Neutrophil (primary cell): ENCODE data around the gene LAMA3.

Experiments used
- H3K27ac ChIP-seq: fragments of 200-600 bp; sonication (generic); 2 replicates; pipeline ENCODE4 v1.5.1; 2016; ENCODE audit warnings: mild to moderate bottlenecking, moderate library complexity
- H3K27me3 ChIP-seq: fragments of 200-600 bp; sonication (generic); 2 replicates; pipeline ENCODE4 v1.6.0; 2016; ENCODE audit warnings: mild to moderate bottlenecking
- H3K36me3 ChIP-seq: fragments of 200-600 bp; sonication (generic); 2 replicates; pipeline ENCODE4 v1.5.1; 2017
- H3K4me1 ChIP-seq, 2 experiments: fragments of 200-600 bp in 1 of 2; sonication (generic) in 1 of 2; 1 replicate in 1 of 2; 2 replicates in 1 of 2; pipeline versions ENCODE4 v1.5.1 to v1.6.1; 2013 to 2016; ENCODE audit warnings: low read depth in 1 of 2, low read length in 1 of 2, mild to moderate bottlenecking in 1 of 2, moderate library complexity in 1 of 2; ENCODE audit not compliant: control insufficient read depth in 1 of 2, insufficient read depth in 1 of 2
- H3K4me3 ChIP-seq, 2 experiments: fragments of 200-600 bp in 1 of 2; sonication (generic) in 1 of 2; 1 replicate in 1 of 2; 2 replicates in 1 of 2; pipeline ENCODE4 v1.5.1; 2013 to 2016; ENCODE audit warnings: low read depth in 1 of 2, low read length in 1 of 2, mild to moderate bottlenecking in 1 of 2, moderate library complexity in 1 of 2
- H3K9me3 ChIP-seq: fragments of 200-600 bp; sonication (generic); 2 replicates; pipeline ENCODE4 v1.5.1; 2016
- TF ChIP-seq, protein P1 (sequence below): fragments of 200-600 bp; sonication (generic); IDR thresholded peaks from 2 replicates; pipeline ENCODE4 v1.5.1; 2016; ENCODE audit warnings: antibody characterized with exemption

LAMA3 gene

DNA sequence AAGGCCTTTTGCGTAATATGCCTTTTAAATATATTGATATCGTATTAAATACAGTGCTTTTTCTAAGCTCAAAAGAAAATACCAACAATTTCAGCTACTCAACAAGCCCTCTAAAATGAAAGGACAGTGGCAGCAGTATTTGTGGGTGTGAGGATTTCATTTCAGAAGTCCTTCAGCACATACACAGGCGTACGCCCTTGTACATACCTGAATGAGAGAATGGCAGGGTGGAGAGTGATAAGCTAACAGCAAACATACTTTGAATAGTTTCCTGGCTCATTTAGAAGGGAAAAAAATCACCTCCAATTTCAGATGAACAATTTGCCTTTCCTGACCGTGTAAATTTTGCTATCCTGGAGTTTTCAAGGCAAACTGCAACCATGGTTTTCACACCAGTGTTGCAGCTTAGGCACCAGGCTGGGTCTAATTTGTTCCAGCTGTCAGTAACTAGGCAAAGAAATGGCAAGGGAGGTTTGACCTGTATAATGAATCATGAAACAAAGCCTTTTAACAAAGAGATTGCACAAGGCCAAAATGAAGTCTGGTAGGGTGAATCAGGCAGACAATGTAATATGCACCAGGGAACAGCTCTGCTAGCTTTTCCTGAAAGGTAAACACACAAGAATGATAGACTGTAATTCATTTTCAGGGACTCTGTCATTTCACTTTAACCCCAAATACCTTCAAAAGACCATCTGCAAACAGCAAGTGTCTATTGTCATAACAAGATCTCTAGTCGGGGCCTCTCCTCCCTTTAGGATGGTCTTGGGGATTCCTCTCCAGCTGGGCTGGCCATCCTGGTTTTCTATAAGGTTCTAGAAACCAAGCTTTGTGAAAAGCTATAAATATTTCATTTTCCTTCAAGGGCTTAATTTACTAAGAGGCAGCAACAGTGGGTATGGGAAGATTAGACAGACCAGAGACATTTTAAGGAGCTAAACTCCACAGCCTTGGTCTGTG is 38.0 kb upstream of the LAMA3 start:
- Histone ChIP-seq H3K27ac (no peak overlapping the region), H3K27me3 (peaks cover 29% of the 10 kb centered on the region), H3K4me1 (no peaks in the 10 kb centered on the region), H3K36me3 (no peaks in the 10 kb centered on the region), H3K9me3 (no peaks in the 10 kb centered on the region), H3K4me3 (no peak overlapping the region)
- TF ChIP-seq, protein P1, sequence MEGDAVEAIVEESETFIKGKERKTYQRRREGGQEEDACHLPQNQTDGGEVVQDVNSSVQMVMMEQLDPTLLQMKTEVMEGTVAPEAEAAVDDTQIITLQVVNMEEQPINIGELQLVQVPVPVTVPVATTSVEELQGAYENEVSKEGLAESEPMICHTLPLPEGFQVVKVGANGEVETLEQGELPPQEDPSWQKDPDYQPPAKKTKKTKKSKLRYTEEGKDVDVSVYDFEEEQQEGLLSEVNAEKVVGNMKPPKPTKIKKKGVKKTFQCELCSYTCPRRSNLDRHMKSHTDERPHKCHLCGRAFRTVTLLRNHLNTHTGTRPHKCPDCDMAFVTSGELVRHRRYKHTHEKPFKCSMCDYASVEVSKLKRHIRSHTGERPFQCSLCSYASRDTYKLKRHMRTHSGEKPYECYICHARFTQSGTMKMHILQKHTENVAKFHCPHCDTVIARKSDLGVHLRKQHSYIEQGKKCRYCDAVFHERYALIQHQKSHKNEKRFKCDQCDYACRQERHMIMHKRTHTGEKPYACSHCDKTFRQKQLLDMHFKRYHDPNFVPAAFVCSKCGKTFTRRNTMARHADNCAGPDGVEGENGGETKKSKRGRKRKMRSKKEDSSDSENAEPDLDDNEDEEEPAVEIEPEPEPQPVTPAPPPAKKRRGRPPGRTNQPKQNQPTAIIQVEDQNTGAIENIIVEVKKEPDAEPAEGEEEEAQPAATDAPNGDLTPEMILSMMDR, result no peak

- Histone ChIP-seq H3K27me3 (peaks cover 35% of the 10 kb centered on the region), H3K9me3 (no peaks in the 10 kb centered on the region), H3K36me3 (no peaks in the 10 kb centered on the region), H3K4me3 (no peak overlapping the region), H3K27ac (no peak overlapping the region), H3K4me1 (no peaks in the 10 kb centered on the region)
- TF ChIP-seq, protein P1, result no peak
Measured at GRCh38 chr18:23652232-23652631, 37.0 kb upstream of the LAMA3 start.

GRCh38 chr18:23658285-23658684 is 31.0 kb upstream of the LAMA3 start:
- Histone ChIP-seq H3K9me3 (no peaks in the 10 kb centered on the region), H3K4me1 (peaks cover 4 to 13% of the 10 kb centered on the region in 2 experiments), H3K4me3 (no peak overlapping the region), H3K27ac (no peak overlapping the region), H3K36me3 (no peaks in the 10 kb centered on the region), H3K27me3 (peaks cover 68% of the 10 kb centered on the region)
- TF ChIP-seq, protein P1, result no peak

GRCh38 chr18:23661735-23662308 is 27.4 kb upstream of the LAMA3 start:
- Histone ChIP-seq H3K4me1 (peaks cover 4 to 16% of the 10 kb centered on the region in 2 experiments), H3K4me3 (peak overlapping the region in 1 of 2 experiments; percentile 50), H3K27me3 (peaks cover 100% of the 10 kb centered on the region), H3K36me3 (no peaks in the 10 kb centered on the region), H3K9me3 (no peaks in the 10 kb centered on the region), H3K27ac (no peak overlapping the region)
- TF ChIP-seq, protein P1, result no peak

DNA sequence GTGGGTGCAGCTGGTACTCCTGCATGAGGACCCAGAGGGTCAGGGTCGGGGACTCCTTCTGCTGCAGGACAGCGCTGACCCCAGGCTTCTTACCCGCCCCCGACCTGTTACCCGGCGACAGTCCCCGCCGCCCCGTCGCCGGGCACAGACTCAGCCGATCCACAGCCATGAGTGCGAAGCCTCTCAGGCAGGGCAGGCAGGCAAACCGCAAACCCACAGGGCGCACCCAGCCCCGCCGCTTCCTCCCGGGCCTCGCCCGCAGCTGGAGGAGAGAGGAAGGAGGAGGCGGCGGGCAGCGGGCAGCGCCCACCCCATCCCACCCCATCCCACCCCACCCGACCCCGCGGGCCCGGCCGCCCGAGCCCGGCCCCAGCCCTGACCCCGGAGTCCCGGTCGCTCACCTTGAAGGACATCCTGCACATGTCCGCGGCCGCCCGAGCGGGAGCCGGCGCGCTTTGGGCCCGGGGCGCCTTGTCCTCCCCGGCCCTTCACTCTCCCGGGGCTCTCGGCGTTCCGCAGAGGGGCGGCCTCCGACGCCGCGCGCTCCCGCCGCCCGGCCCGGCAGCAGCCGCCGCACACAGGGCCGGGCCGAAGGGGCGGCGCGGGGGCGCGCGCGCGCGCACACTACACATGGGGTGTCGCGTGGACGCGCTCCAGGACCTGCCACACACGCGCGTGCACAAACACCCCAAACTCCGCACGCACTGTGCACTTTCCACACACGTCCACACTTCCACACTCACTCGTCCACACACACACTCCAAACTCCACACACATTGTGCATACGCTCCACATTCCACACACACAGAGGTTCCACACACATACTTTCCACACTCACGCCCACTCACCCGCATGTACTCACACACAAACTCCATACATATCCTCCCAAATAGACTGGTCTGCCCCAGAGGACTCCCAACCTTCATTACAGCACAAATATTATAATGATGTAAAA is 26.7 kb upstream of the LAMA3 start, which contains the start of gene ANKRD29:
TSS of gene ANKRD29 (minus strand) at position 603 of the 955 bp plus-strand sequence. CDS start at position 422, 181 bp downstream.
- H3K4me3 ChIP-seq, result peak within 1 kb of the TSS in 1 of 2 experiments; percentile 50
- H3K27ac ChIP-seq, result no peak within 1 kb of the TSS
- peaks cover 4 to 16% of the 10 kb centered on the region in 2 experiments for H3K4me1 ChIP-seq
- H3K27me3 ChIP-seq, result peaks cover 100% of the 10 kb centered on the region
- no peaks in the 10 kb centered on the region for H3K9me3 ChIP-seq
- TF ChIP-seq, protein P1, result no peak
- no peaks in the 10 kb centered on the region for H3K36me3 ChIP-seq
